OCI-LY3 (cell line): ENCODE data around the gene LILRB5.

Source experiments
- EZH2phosphoT487 ChIP-seq: fragments of 200-600 bp; shearing (Covaris generic); IDR thresholded peaks from 2 replicates; pipeline ENCODE4 v1.6.1; 2018; ENCODE audit warnings: antibody characterized with exemption, mixed run types, low read depth
- TF ChIP-seq, protein P1 (sequence below): fragments of 200-600, 300-600 bp; sonication (generic); IDR thresholded peaks from 2 replicates; pipeline ENCODE4 v1.5.1; 2014; ENCODE audit warnings: antibody characterized with exemption, low read length, low read depth

DNA sequence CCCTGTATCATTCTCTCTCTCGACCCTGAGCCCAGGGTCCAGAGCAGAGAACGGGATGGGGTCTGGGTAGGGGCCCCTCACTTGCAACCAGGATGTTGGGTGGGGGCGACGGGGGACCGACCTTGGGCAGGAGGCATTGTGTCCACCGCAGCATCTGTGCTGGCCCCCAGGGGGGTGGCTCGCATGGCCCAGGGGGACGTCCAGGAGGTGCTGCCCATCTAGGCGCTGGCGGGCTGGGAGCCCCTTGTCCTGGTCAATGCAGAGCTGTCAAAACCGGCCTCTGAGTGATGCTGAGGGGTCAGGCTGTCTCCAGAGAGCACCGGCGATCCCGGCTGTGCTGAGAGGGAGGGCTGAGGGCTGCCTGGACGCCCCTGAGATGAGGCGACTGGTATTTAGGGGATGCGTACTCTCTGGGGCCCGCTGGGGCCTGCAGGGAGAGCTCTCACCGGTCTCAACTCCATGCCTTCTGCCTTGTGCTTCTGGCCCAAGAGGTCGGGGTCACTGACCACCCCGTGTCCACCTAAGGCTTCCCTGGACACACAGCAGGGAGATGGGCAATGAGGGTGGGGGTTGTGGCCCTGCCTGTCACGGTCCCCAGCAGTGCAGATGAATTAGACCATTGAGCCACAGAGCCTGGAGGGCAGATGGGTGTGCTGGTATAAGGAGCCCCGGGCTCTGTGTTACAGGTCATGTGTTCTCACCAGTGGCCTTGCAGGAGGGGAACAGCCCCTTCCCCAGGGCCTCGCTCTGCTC is 47.8 kb downstream of the LILRB5 start:
- TF ChIP-seq, protein P1, sequence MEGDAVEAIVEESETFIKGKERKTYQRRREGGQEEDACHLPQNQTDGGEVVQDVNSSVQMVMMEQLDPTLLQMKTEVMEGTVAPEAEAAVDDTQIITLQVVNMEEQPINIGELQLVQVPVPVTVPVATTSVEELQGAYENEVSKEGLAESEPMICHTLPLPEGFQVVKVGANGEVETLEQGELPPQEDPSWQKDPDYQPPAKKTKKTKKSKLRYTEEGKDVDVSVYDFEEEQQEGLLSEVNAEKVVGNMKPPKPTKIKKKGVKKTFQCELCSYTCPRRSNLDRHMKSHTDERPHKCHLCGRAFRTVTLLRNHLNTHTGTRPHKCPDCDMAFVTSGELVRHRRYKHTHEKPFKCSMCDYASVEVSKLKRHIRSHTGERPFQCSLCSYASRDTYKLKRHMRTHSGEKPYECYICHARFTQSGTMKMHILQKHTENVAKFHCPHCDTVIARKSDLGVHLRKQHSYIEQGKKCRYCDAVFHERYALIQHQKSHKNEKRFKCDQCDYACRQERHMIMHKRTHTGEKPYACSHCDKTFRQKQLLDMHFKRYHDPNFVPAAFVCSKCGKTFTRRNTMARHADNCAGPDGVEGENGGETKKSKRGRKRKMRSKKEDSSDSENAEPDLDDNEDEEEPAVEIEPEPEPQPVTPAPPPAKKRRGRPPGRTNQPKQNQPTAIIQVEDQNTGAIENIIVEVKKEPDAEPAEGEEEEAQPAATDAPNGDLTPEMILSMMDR: no peak
- TF ChIP-seq EZH2phosphoT487: no peak
